H1 (cell line): ENCODE data around the gene RFX5. TPM values are rescaled to one million over a fixed set of nuclear protein-coding genes. Genes with fewer than 3 reads are reported as not detected.

Experiments
- CTCF ChIA-PET: fragments of 300-600 bp; sonication (Branson Sonifier 250); formaldehyde crosslinking; loops from one replicate; lab custom pipeline; 2021; ENCODE audit not compliant: partially characterized antibody; lab: Charles Lee
- POLR2A ChIA-PET: fragments of 300-600 bp; sonication (Branson Sonifier 250); formaldehyde crosslinking; loops from one replicate; lab custom pipeline; 2021; ENCODE audit warnings: inconsistent platforms; ENCODE audit not compliant: partially characterized antibody; lab: Charles Lee
- DNase-seq, 2 experiments: peaks; one replicate each; pipeline versions ENCODE4 v3.0.0 to v3.0.0-alpha.2; 2010 to 2022; ENCODE audit warnings: low spot score in 2 of 2, low read depth in 1 of 2, mixed read lengths in 1 of 2
- FAIRE-seq: peaks from 2 replicates; lab custom pipeline; 2011; peaks lifted over from hg19 to GRCh38; lab: Jason Lieb, UNC
- H2AFZ ChIP-seq: 2 replicates; pipeline ENCODE4 v1.8.1; 2012; ENCODE audit warnings: low read length, inconsistent platforms
- H2AK5ac ChIP-seq: 2 replicates; pipeline ENCODE4 v1.6.1; 2013; ENCODE audit warnings: low read depth, low read length
- H2BK120ac ChIP-seq: replicated peaks from 2 replicates; pipeline ENCODE3; 2013; ENCODE audit warnings: low read depth, low read length, inconsistent platforms
- H2BK12ac ChIP-seq: 2 replicates; pipeline ENCODE4 v1.6.1; 2013; ENCODE audit warnings: low read depth, low read length
- H2BK15ac ChIP-seq: 2 replicates; pipeline ENCODE4 v1.6.1; 2013; ENCODE audit warnings: low read length
- H2BK20ac ChIP-seq: 2 replicates; pipeline ENCODE4 v1.6.1; 2013; ENCODE audit warnings: low read length
- H2BK5ac ChIP-seq: 2 replicates; pipeline ENCODE4 v1.6.1; 2013; ENCODE audit warnings: low read depth, low read length
- H3K14ac ChIP-seq: 2 replicates; pipeline ENCODE4 v1.6.1; 2013; ENCODE audit warnings: inconsistent platforms; ENCODE audit not compliant: insufficient read length
- H3K18ac ChIP-seq: 2 replicates; pipeline ENCODE4 v1.6.1; 2013; ENCODE audit warnings: low read length; ENCODE audit errors: extremely low read depth
- H3K23ac ChIP-seq: 2 replicates; pipeline ENCODE4 v1.6.1; 2013; ENCODE audit warnings: inconsistent platforms; ENCODE audit not compliant: insufficient read length
- H3K23me2 ChIP-seq: 2 replicates; pipeline ENCODE4 v1.6.1; 2013; ENCODE audit warnings: low read depth, low read length
- H3K27ac ChIP-seq: 2 replicates; pipeline ENCODE4 v1.6.1; 2011; ENCODE audit warnings: low read depth, low read length, inconsistent platforms
- H3K27me3 ChIP-seq, 4 experiments: replicated peaks in 1 of 4; 1 replicate in 1 of 4; 2 replicates in 3 of 4; pipeline versions ENCODE4 v1.6.1 to v1.8.1; 2011 to 2013; ENCODE audit warnings: low read length in 3 of 4, mild to moderate bottlenecking in 3 of 4, inconsistent platforms in 2 of 4, mixed read lengths in 2 of 4, moderate library complexity in 1 of 4; ENCODE audit not compliant: control insufficient read depth in 3 of 4, insufficient read depth in 3 of 4; ENCODE audit errors: extremely low read depth in 1 of 4
- H3K36me3 ChIP-seq, 4 experiments: 2 replicates each; pipeline versions ENCODE4 v1.6.1 to v1.8.1; 2011 to 2013; ENCODE audit warnings: mild to moderate bottlenecking in 4 of 4, low read length in 3 of 4, moderate library complexity in 2 of 4, control low read depth in 1 of 4, inconsistent platforms in 1 of 4; ENCODE audit not compliant: insufficient read depth in 4 of 4, control insufficient read depth in 2 of 4
- H3K4ac ChIP-seq: replicated peaks from 2 replicates; pipeline ENCODE3; 2013; ENCODE audit warnings: low read length, low read depth, mixed read lengths, inconsistent platforms; ENCODE audit not compliant: insufficient read length
- H3K4me1 ChIP-seq, 4 experiments: replicated peaks in 1 of 4; 1 replicate in 1 of 4; 2 replicates in 3 of 4; pipeline versions ENCODE4 v1.6.1 to v1.8.1; 2011 to 2013; ENCODE audit warnings: low read length in 3 of 4, inconsistent platforms in 2 of 4, mixed read lengths in 1 of 4; ENCODE audit not compliant: insufficient read depth in 4 of 4, control insufficient read depth in 3 of 4
- H3K4me2 ChIP-seq, 2 experiments: 2 replicates each; pipeline versions ENCODE4 v1.6.1 to v1.8.1; 2011 to 2013; ENCODE audit warnings: low read depth in 2 of 2, low read length in 2 of 2, control low read depth in 1 of 2, inconsistent platforms in 1 of 2, mild to moderate bottlenecking in 1 of 2; ENCODE audit not compliant: insufficient read depth in 1 of 2
- H3K4me3 ChIP-seq, 4 experiments: fragments of 200-600, 300-600 bp in 1 of 4; sonication (generic), shearing (Covaris generic), sonication (Bioruptor Twin) in 1 of 4; 2 replicates each; pipeline versions ENCODE4 v1.5.1 to v1.8.1; 2011 to 2016; ENCODE audit warnings: low read length in 4 of 4, low read depth in 3 of 4, control low read depth in 2 of 4, inconsistent platforms in 2 of 4, mild to moderate bottlenecking in 2 of 4, mixed read lengths in 1 of 4, moderate library complexity in 1 of 4; ENCODE audit not compliant: insufficient read depth in 2 of 4; ENCODE audit errors: extremely low read depth in 1 of 4
- H3K56ac ChIP-seq: replicated peaks from 2 replicates; pipeline ENCODE3; 2013; ENCODE audit warnings: low read depth, mild to moderate bottlenecking, mixed read lengths, low read length, inconsistent platforms; ENCODE audit not compliant: insufficient read length
- H3K79me1 ChIP-seq: 2 replicates; pipeline ENCODE4 v1.6.1; 2013; ENCODE audit warnings: low read depth, low read length, control low read depth
- H3K79me2 ChIP-seq, 2 experiments: 2 replicates each; pipeline versions ENCODE4 v1.6.1 to v1.8.1; 2012 to 2013; ENCODE audit warnings: low read length in 2 of 2, mild to moderate bottlenecking in 2 of 2, inconsistent platforms in 1 of 2; ENCODE audit not compliant: insufficient read depth in 2 of 2, control insufficient read depth in 1 of 2
- H3K9ac ChIP-seq, 4 experiments: replicated peaks in 1 of 4; 1 replicate in 1 of 4; 2 replicates in 3 of 4; pipeline versions ENCODE4 v1.6.1 to v1.8.1; 2011 to 2013; ENCODE audit warnings: low read depth in 3 of 4, low read length in 3 of 4, control low read depth in 2 of 4, mild to moderate bottlenecking in 2 of 4, moderate library complexity in 2 of 4, inconsistent platforms in 1 of 4; ENCODE audit errors: extremely low read depth in 1 of 4
- H3K9me3 ChIP-seq, 2 experiments: 2 replicates each; pipeline versions ENCODE4 v1.6.1 to v1.8.1; 2012 to 2013; ENCODE audit warnings: mild to moderate bottlenecking in 2 of 2, moderate library complexity in 2 of 2, control low read depth in 1 of 2, inconsistent platforms in 1 of 2, low read depth in 1 of 2, low read length in 1 of 2, mixed read lengths in 1 of 2; ENCODE audit not compliant: insufficient read depth in 2 of 2
- H4K20me1 ChIP-seq, 2 experiments: replicated peaks in 1 of 2; 2 replicates each; pipeline versions ENCODE3 to v1.8.1; 2011 to 2013; ENCODE audit warnings: inconsistent platforms in 2 of 2, low read length in 2 of 2, mild to moderate bottlenecking in 1 of 2; ENCODE audit not compliant: insufficient read depth in 2 of 2, control insufficient read depth in 1 of 2
- H4K5ac ChIP-seq: 2 replicates; pipeline ENCODE4 v1.6.1; 2013; ENCODE audit warnings: low read length, low read depth, mixed read lengths, inconsistent platforms; ENCODE audit not compliant: insufficient read length
- H4K8ac ChIP-seq: 2 replicates; pipeline ENCODE4 v1.8.0; 2013; ENCODE audit warnings: mild to moderate bottlenecking, moderate library complexity, low read length, inconsistent platforms; ENCODE audit not compliant: insufficient read depth; ENCODE audit errors: extremely low read depth
- H4K91ac ChIP-seq: replicated peaks from 2 replicates; pipeline ENCODE3; 2013; ENCODE audit warnings: low read length, mixed read lengths, inconsistent platforms; ENCODE audit not compliant: insufficient read length
- BRCA1 ChIP-seq: IDR thresholded peaks from 2 replicates; pipeline ENCODE4 v1.6.1; 2012; ENCODE audit warnings: low read depth, low read length, improper control_type of control experiment
- EP300 ChIP-seq, 2 experiments: IDR thresholded peaks; 1 replicate in 1 of 2; 2 replicates in 1 of 2; pipeline ENCODE4 v1.6.1; 2011 to 2012; ENCODE audit warnings: low read depth in 2 of 2, low read length in 2 of 2, mild to moderate bottlenecking in 2 of 2, borderline replicate concordance in 1 of 2, inconsistent platforms in 1 of 2, moderate library complexity in 1 of 2
- GABPA ChIP-seq: IDR thresholded peaks from 2 replicates; pipeline ENCODE4 v1.6.1; 2011; ENCODE audit warnings: mild to moderate bottlenecking, low read length, moderate library complexity, borderline replicate concordance; ENCODE audit not compliant: insufficient read depth
- JUND ChIP-seq: IDR thresholded peaks from 2 replicates; pipeline ENCODE4 v1.6.1; 2011; ENCODE audit warnings: mild to moderate bottlenecking, improper control_type of control experiment, low read length
- MAFK ChIP-seq: IDR thresholded peaks from 2 replicates; pipeline ENCODE4 v1.6.1; 2012; ENCODE audit warnings: low read depth, mild to moderate bottlenecking, improper control_type of control experiment, low read length
- NRF1 ChIP-seq: IDR thresholded peaks from 2 replicates; pipeline ENCODE4 v1.6.1; 2011; ENCODE audit warnings: mild to moderate bottlenecking, low read depth, low read length, improper control_type of control experiment
- RAD21 ChIP-seq, 2 experiments: IDR thresholded peaks in 1 of 2; conservative IDR thresholded peaks in 1 of 2; 2 replicates each; pipeline ENCODE4 v1.6.1; 2011; ENCODE audit warnings: low read depth in 2 of 2, low read length in 2 of 2, improper control_type of control experiment in 1 of 2, inconsistent platforms in 1 of 2, mild to moderate bottlenecking in 1 of 2, moderate library complexity in 1 of 2
- USF2 ChIP-seq: IDR thresholded peaks from 2 replicates; pipeline ENCODE4 v1.6.1; 2011; ENCODE audit warnings: low read length, improper control_type of control experiment
- YY1 ChIP-seq: IDR thresholded peaks from 2 replicates; pipeline ENCODE4 v1.6.1; 2011; ENCODE audit warnings: low read depth, mild to moderate bottlenecking, low read length
- WGBS, 2 experiments: shearing (Covaris generic) in 1 of 2; methylation state at CpG; one replicate each; pipeline versions ENCODE4 v1.1.6 to v1.1.7; 2013 to 2015; ENCODE audit warnings: low lambda C conversion rate in 2 of 2, mixed read lengths in 2 of 2, inconsistent platforms in 1 of 2, low coverage in 1 of 2, missing lambda C conversion rate in 1 of 2; ENCODE audit not compliant: insufficient replicate concordance in 2 of 2, insufficient coverage in 1 of 2, insufficient read length in 1 of 2; ENCODE audit errors: extremely low coverage in 1 of 2, missing lambda C conversion rate in 1 of 2; 5-methylcytosine and 5-hydroxymethylcytosine counted together
- polyA plus RNA-seq, 7 experiments: library from polyadenylated mRNA; depleted of rRNA in 3 of 7; stranded (reverse) in 5 of 7; unstranded in 2 of 7; fragments of >200 nt in 5 of 7; fragments of 200-250 nt in 2 of 7; gene quantifications; 1 replicate in 5 of 7; 2 replicates in 1 of 7; 4 replicates in 1 of 7; pipeline versions ENCODE4 v1.2.1 to v1.2.3, GENCODE V29; 2011 to 2013; ENCODE audit warnings: missing spikeins in 2 of 7, mixed read lengths in 2 of 7
- total RNA-seq: library from RNA; stranded (reverse); fragmentation: NEBNext Ultra II Directional; extraction: Animal tissue kit (Norgen Biotek cat#: 25700); gene quantifications from 2 replicates; pipeline ENCODE4 v1.2.1, GENCODE V29; 2021
- TF ChIP-seq, protein P1 (sequence below): IDR thresholded peaks from 2 replicates; pipeline ENCODE4 v1.6.1; 2012; ENCODE audit warnings: inconsistent platforms

The RFX5 gene
- total and polyA plus RNA-seq, 2 of the 8 experiments (the other 6 are each of a cell fraction or from before 2014, with no cell fraction given), result 27.8 to 59.7 TPM

DNA sequence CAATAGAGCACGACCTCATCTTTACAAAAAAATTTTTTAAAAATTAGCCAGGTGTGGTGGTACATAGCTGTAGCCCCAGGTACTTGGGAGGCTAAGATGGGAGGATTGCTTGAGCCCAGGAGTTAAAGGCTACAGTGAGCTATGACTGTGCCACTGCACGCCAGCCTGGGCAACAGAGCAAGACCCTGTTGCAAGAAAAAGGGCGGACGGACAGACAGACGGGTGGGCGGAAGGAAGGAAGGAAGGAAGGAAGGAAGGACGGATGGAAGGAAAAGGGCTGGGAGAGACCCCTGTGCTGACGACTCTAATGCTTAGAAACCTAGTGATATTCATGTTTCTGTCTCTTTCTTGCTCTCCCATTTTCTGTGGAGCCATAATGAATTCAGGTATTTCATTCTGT lies 34.2 kb downstream of the RFX5 start:
- no peaks in the 10 kb centered on the region for H3K23me2 ChIP-seq
- H3K56ac ChIP-seq, result no peak overlapping the region
- H2BK12ac ChIP-seq, result no peak overlapping the region
- H2BK5ac ChIP-seq, result no peak overlapping the region
- H2BK20ac ChIP-seq, result no peak overlapping the region
- H2AK5ac ChIP-seq, result no peak overlapping the region
- ChIA-PET POLR2A (interaction anchor here (1.0 to 3.9 kb wide), 9 partner anchors 8 to 87 kb away, joined by 3 to 20 read pairs (median 4); partner anchors contain the start of genes PI4KB, PSMB4 and ZNF687), CTCF (interaction anchor here (0.8 to 11.6 kb wide), 6 partner anchors 8 to 122 kb away, joined by 3 to 129 read pairs (median 4); no protein-coding TSS in a partner anchor)
- no peak overlapping the region for H3K4me2 ChIP-seq
- no peaks in the 10 kb centered on the region for H3K79me2 ChIP-seq
- H3K36me3 ChIP-seq, result peaks cover 0 to 21% (median 12%) of the 10 kb centered on the region in 4 experiments; a peak in 5 of 8 replicates
- 85% methylated on average over 8 of the region's 8 CpGs; no CpG with 5 or more reads in 1 of the 2 experiments for WGBS, 2 experiments
- no peak overlapping the region for H3K9ac ChIP-seq
- no peak overlapping the region for H2BK15ac ChIP-seq
- no peak overlapping the region for H3K4me3 ChIP-seq
- H2BK120ac ChIP-seq, result no peak overlapping the region
- peaks cover 0 to 3% of the 10 kb centered on the region in 2 experiments for H4K20me1 ChIP-seq
- H3K14ac ChIP-seq, result no peak overlapping the region
- H3K4ac ChIP-seq, result no peak overlapping the region
- 0 out of 7 replicates have a peak, but pooled peaks cover 0 to 3% (median 0%) of the 10 kb centered on the region in 4 experiments for H3K4me1 ChIP-seq
- H3K79me1 ChIP-seq, result no peaks in the 10 kb centered on the region
- FAIRE-seq (no peak), DNase-seq (no peak)
- H4K5ac ChIP-seq, result no peak overlapping the region
- H4K91ac ChIP-seq, result no peak overlapping the region
- no peak overlapping the region for H3K23ac ChIP-seq
- no peak overlapping the region for H4K8ac ChIP-seq
- H3K27me3 ChIP-seq, result no peaks in the 10 kb centered on the region
- no peaks in the 10 kb centered on the region for H3K9me3 ChIP-seq
- no peak overlapping the region for H3K27ac ChIP-seq
- no peak overlapping the region for H3K18ac ChIP-seq
- H2AFZ ChIP-seq, result no peak overlapping the region
- TF ChIP-seq, protein P1, sequence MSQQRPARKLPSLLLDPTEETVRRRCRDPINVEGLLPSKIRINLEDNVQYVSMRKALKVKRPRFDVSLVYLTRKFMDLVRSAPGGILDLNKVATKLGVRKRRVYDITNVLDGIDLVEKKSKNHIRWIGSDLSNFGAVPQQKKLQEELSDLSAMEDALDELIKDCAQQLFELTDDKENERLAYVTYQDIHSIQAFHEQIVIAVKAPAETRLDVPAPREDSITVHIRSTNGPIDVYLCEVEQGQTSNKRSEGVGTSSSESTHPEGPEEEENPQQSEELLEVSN, result no peak
- no peak for TF ChIP-seq RAD21 (IDR thresholded peaks at IDR 0.05 in 1 of 2, conservative IDR thresholded peaks at IDR 0.05 in 1 of 2; ENCODE audit: low read depth in 2 of 2, low read length in 2 of 2)
- TF ChIP-seq JUND, result no peak
- no peak for TF ChIP-seq NRF1
- TF ChIP-seq MAFK, result no peak
- TF ChIP-seq USF2, result no peak
- TF ChIP-seq GABPA, result no peak
- no peak for TF ChIP-seq YY1
- TF ChIP-seq EP300 (IDR thresholded peaks at IDR 0.05; ENCODE audit: borderline replicate concordance in 1 of 2, low read depth in 2 of 2, low read length in 2 of 2), result no peak
- TF ChIP-seq BRCA1, result no peak
